Subcutaneous adipose tissue (tissue), 4 donors: ENCODE results near the gene MAP1LC3B. TPM values are rescaled to one million over a fixed set of nuclear protein-coding genes. Genes with fewer than 3 reads are reported as not detected.

Experiments used
- total RNA-seq, 4 donors: library from RNA; depleted of rRNA; stranded (reverse); fragments of >200 nt; gene quantifications; one replicate each; pipeline ENCODE4 v1.1.0, GENCODE V29; 2016
- TF ChIP-seq, protein P1 (sequence below): fragments of 450-650 bp; IDR thresholded peaks from one replicate; pipeline ENCODE4 v1.5.1; 2016; ENCODE audit warnings: low read depth, mild to moderate bottlenecking, control low read depth, antibody characterized with exemption, moderate library complexity

MAP1LC3B gene
- total RNA-seq, 4 donors from 2014 or later = 81.7 to 172 (median 101) TPM

DNA sequence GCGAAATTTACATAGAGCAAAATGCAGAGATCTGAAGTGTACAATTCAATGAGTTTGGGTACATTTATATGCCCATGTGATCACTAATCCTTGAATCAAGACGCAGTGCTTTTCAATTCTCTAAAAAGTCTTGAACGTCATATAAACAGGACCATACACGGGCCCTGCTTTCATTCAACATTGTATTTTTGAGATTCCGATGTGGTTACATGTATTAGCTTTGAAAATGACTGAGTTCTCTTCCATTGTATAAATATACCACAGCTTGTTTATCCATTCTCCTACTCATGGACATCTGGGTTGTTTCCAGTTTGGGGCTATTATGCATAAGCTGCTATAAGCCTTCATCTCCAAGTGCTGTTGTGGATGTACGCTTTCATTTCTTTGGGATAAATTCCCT, 55.2 kb downstream of the MAP1LC3B start:
- TF ChIP-seq, protein P1, sequence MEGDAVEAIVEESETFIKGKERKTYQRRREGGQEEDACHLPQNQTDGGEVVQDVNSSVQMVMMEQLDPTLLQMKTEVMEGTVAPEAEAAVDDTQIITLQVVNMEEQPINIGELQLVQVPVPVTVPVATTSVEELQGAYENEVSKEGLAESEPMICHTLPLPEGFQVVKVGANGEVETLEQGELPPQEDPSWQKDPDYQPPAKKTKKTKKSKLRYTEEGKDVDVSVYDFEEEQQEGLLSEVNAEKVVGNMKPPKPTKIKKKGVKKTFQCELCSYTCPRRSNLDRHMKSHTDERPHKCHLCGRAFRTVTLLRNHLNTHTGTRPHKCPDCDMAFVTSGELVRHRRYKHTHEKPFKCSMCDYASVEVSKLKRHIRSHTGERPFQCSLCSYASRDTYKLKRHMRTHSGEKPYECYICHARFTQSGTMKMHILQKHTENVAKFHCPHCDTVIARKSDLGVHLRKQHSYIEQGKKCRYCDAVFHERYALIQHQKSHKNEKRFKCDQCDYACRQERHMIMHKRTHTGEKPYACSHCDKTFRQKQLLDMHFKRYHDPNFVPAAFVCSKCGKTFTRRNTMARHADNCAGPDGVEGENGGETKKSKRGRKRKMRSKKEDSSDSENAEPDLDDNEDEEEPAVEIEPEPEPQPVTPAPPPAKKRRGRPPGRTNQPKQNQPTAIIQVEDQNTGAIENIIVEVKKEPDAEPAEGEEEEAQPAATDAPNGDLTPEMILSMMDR = no peak

DNA sequence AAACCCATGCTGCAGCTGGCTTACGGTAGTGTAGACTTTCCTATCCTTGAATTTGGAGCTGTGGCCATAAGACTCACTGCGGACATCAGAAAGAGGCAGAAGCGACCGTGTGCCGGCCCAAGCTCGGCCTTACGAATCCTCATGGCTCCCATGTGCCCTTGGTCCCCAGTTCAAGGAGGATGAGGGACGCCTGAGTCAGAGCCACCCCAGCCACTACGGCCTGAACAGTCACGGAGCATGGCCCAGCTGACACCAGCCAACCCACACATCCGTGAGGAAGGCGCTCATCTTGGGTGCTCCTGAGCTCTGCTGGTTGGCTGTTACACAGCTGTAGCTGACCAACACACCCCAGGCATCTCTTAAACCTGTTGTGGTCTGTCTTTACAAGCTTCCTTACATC, 56.7 kb downstream of the MAP1LC3B start:
- TF ChIP-seq, protein P1 = no peak

- TF ChIP-seq, protein P1 = no peak
Observed at GRCh38 chr16:87451563-87452210, 59.6 kb downstream of the MAP1LC3B start.

DNA sequence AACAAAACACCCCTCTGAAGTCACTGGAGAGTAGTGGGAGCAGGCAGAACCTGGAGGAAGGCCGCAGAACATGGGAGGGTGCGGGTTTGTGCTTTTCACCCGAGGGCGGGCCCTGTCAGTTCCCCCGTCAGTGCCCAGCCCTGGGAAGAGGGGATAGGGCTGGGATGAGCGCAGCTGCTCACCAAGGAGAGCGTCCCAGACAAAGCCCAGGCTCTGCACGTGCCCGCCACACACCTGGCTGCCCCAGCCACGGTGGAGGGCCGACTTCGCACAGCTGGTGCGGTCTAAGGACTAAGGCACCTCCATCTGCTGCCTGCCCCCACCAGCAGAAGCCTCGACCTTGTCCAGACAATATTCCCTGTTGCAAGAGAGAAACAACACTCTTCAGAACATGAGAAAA, 61.2 kb downstream of the MAP1LC3B start:
- TF ChIP-seq, protein P1 = no peak

Other genes starting within 250 kb of the MAP1LC3B start
- 1 to 10 TPM; 1.3 to 6.2 (median 1.8) TPM for gene C16orf95, start 74.9 kb upstream of the MAP1LC3B start, total RNA-seq
- 100 to 1,000 TPM in 1 of 4 donors, 10 to 100 TPM in 3; 36.7 to 353 (median 76.1) TPM for gene FBXO31, start 8.6 kb upstream of the MAP1LC3B start, total RNA-seq
- 10 to 100 TPM; 15.6 to 21.1 (median 18.3) TPM for gene ZCCHC14, start 100.7 kb downstream of the MAP1LC3B start, total RNA-seq
- gene JPH3, start 210.2 kb downstream of the MAP1LC3B start, total RNA-seq = under 1 TPM in 1 of 4 donors, not detected in 3; 0.38 TPM